Tibial nerve (tissue), 4 donors: Measurements from ENCODE around the gene SLC44A4. TPM values are rescaled to one million over a fixed set of nuclear protein-coding genes. Genes with fewer than 3 reads are reported as not detected.
"Not testable (repeated sequence)": the region's sequence is repeated elsewhere in the genome, so short reads cannot be mapped to it uniquely, and the experiment has no call there.

Experiments
- DNase-seq, 2 donors: peaks; one replicate each; pipeline ENCODE4 v3.0.0-alpha.2; 2019; ENCODE audit warnings: low spot score in 2 of 2
- H3K27ac ChIP-seq, 4 donors: fragments of 200-600 bp; sonication (generic) in 3 of 4; one replicate each; pipeline ENCODE4 v1.5.1; 2017 to 2019; ENCODE audit warnings: mild to moderate bottlenecking in 1 of 4
- H3K27me3 ChIP-seq, 2 donors: fragments of 200-600 bp; sonication (generic) in 1 of 2; one replicate each; pipeline versions ENCODE4 v1.5.1 to v1.6.0; 2017 to 2019
- H3K36me3 ChIP-seq, 3 donors: fragments of 200-600 bp; sonication (generic); one replicate each; pipeline ENCODE4 v1.5.1; 2018 to 2019
- H3K4me1 ChIP-seq, 4 donors: fragments of 200-600 bp; sonication (generic) in 3 of 4; one replicate each; pipeline ENCODE4 v1.5.1; 2017 to 2019
- H3K4me3 ChIP-seq, 4 donors: fragments of 200-600 bp; sonication (generic) in 3 of 4; one replicate each; pipeline ENCODE4 v1.5.1; 2017 to 2019; ENCODE audit warnings: mild to moderate bottlenecking in 1 of 4, moderate library complexity in 1 of 4
- H3K9me3 ChIP-seq, 4 donors: fragments of 200-600 bp; sonication (generic) in 3 of 4; one replicate each; pipeline ENCODE4 v1.5.1; 2017 to 2019
- CTCF ChIP-seq, 5 experiments: fragments of 200-600 bp in 3 of 5; fragments of 450-650 bp in 2 of 5; sonication (generic) in 3 of 5; IDR thresholded peaks; one replicate each; pipeline ENCODE4 v1.5.1; 2016 to 2019; ENCODE audit warnings: antibody characterized with exemption in 5 of 5, mild to moderate bottlenecking in 3 of 5, moderate library complexity in 2 of 5
- EP300 ChIP-seq, 2 donors: sonication (generic); formaldehyde crosslinking; IDR thresholded peaks; one replicate each; pipeline ENCODE4 v1.6.1; 2017; ENCODE audit warnings: antibody characterized with exemption in 2 of 2, mild to moderate bottlenecking in 1 of 2
- POLR2A ChIP-seq, 2 donors: fragments of 450-650 bp; IDR thresholded peaks; one replicate each; pipeline ENCODE4 v1.6.1; 2017; ENCODE audit warnings: antibody characterized with exemption in 2 of 2, mild to moderate bottlenecking in 2 of 2, moderate library complexity in 2 of 2
- WGBS, 2 donors: methylation state at CpG; one replicate each; pipeline ENCODE4 v1.1.5; 2018; 5-methylcytosine and 5-hydroxymethylcytosine counted together
- total RNA-seq, 4 donors: library from RNA; depleted of rRNA; stranded (reverse); fragments of >200 nt; gene quantifications; one replicate each; pipeline ENCODE4 v1.1.0, GENCODE V29; 2016

SLC44A4 gene
- total RNA-seq, 4 donors from 2014 or later: 0.22 to 0.84 (median 0.59) TPM; not detected in 1

GRCh38 chr6:31871046-31871659, 7.6 kb downstream of the SLC44A4 start:
- DNase-seq: no peak
- 50 to 54% methylated on average over 5 to 9 of the region's 9 CpGs for WGBS, 2 donors
- TF ChIP-seq EP300 (IDR thresholded peaks at IDR 0.05) (no peak), CTCF (IDR thresholded peaks at IDR 0.05) (no peak), POLR2A (IDR thresholded peaks at IDR 0.05) (no peak)
- Histone ChIP-seq H3K27ac (no peak overlapping the region), H3K9me3 (no peaks in the 10 kb centered on the region), H3K4me1 (no peaks in the 10 kb centered on the region), H3K4me3 (no peak overlapping the region), H3K27me3 (no peaks in the 10 kb centered on the region), H3K36me3 (no peaks in the 10 kb centered on the region)

- DNase-seq: no peak
- H3K36me3 ChIP-seq: no peaks in the 10 kb centered on the region
- peaks cover 0 to 4% (median 0%) of the 10 kb centered on the region in 4 donors for H3K4me1 ChIP-seq
- H3K27me3 ChIP-seq: no peaks in the 10 kb centered on the region
- H3K4me3 ChIP-seq: no peak overlapping the region
- H3K9me3 ChIP-seq: no peaks in the 10 kb centered on the region
- WGBS, 2 donors: 79% methylated on average over 8 to 11 of the region's 16 CpGs
- H3K27ac ChIP-seq: no peak overlapping the region
- TF ChIP-seq CTCF (IDR thresholded peaks at IDR 0.05) (no peak), EP300 (IDR thresholded peaks at IDR 0.05) (no peak), POLR2A (IDR thresholded peaks at IDR 0.05) (no peak)
Observed at GRCh38 chr6:31870385-31870921, 8.3 kb downstream of the SLC44A4 start.

- Histone ChIP-seq H3K27me3 (no peaks in the 10 kb centered on the region), H3K4me3 (no peak overlapping the region), H3K4me1 (peaks cover 0 to 10% (median 2%) of the 10 kb centered on the region in 4 donors), H3K9me3 (no peaks in the 10 kb centered on the region), H3K36me3 (no peaks in the 10 kb centered on the region), H3K27ac (no peak overlapping the region)
- no peak for DNase-seq
- TF ChIP-seq CTCF (IDR thresholded peaks at IDR 0.05) (no peak), POLR2A (IDR thresholded peaks at IDR 0.05) (no peak), EP300 (IDR thresholded peaks at IDR 0.05) (no peak)
- WGBS, 2 donors: 64 to 72% methylated on average over 8 of the region's 8 CpGs
Observed at GRCh38 chr6:31869343-31869742, 9.5 kb downstream of the SLC44A4 start.

- H3K36me3 ChIP-seq, H3K27ac ChIP-seq, H3K27me3 ChIP-seq, H3K4me3 ChIP-seq, DNase-seq, H3K9me3 ChIP-seq: not testable (repeated sequence)
- H3K4me1 ChIP-seq: peaks cover 0 to 17% (median 8%) of the 10 kb centered on the region in 4 donors
- 73 to 88% methylated on average over 1 of the region's 1 CpG for WGBS, 2 donors
Observed at GRCh38 chr6:31868658-31868971, 10.2 kb downstream of the SLC44A4 start.

- no peaks in the 10 kb centered on the region for H3K27me3 ChIP-seq
- no peaks in the 10 kb centered on the region for H3K9me3 ChIP-seq
- no peak for TF ChIP-seq EP300 (IDR thresholded peaks at IDR 0.05)
- TF ChIP-seq POLR2A (IDR thresholded peaks at IDR 0.05): no peak
- TF ChIP-seq CTCF (IDR thresholded peaks at IDR 0.05): no peak
- peak overlapping the region in 3 of 4 donors; percentile 36 to 89 (median 89) for H3K27ac ChIP-seq
- DNase-seq: no peak
- peaks cover 0 to 35% (median 16%) of the 10 kb centered on the region in 4 donors for H3K4me1 ChIP-seq
- H3K36me3 ChIP-seq: peaks cover 0 to 6% (median 0%) of the 10 kb centered on the region in 3 donors
- 66 to 67% methylated on average over 21 of the region's 21 CpGs for WGBS, 2 donors
- no peak overlapping the region for H3K4me3 ChIP-seq
Observed at GRCh38 chr6:31865205-31866118, 13.3 kb downstream of the SLC44A4 start.
